NCI-H1105 treated with DMSO at 0.1 percent for 48 hours (cell line): ENCODE data around the gene DIP2C.

Source experiments
- DNase-seq: peaks from one replicate; lab custom pipeline; 2025; lab: John Stamatoyannopoulos, UW

The DIP2C gene

GRCh38 chr10:627032-627992 is 62.2 kb downstream of the DIP2C start:
- no peak for DNase-seq

- DNase-seq: no peak
Measured at GRCh38 chr10:625751-626711, 63.4 kb downstream of the DIP2C start.

GRCh38 chr10:625333-625696 is 64.2 kb downstream of the DIP2C start:
- no peak for DNase-seq

- DNase-seq: peak; percentile 49
Measured at GRCh38 chr10:624605-625332, 64.7 kb downstream of the DIP2C start.

- no peak for DNase-seq
Measured at GRCh38 chr10:624312-624604, 65.2 kb downstream of the DIP2C start.

- no peak for DNase-seq
Measured at GRCh38 chr10:623477-624311, 65.8 kb downstream of the DIP2C start.

- no peak for DNase-seq
Measured at GRCh38 chr10:623014-623413, 66.5 kb downstream of the DIP2C start.

GRCh38 chr10:621981-622740 is 67.3 kb downstream of the DIP2C start:
- DNase-seq: no peak

- no peak for DNase-seq
Measured at GRCh38 chr10:621513-621912, 68.0 kb downstream of the DIP2C start.

- DNase-seq: no peak
Measured at GRCh38 chr10:620971-621370, 68.5 kb downstream of the DIP2C start.

- no peak for DNase-seq
Measured at GRCh38 chr10:620417-620816, 69.1 kb downstream of the DIP2C start.

- no peak for DNase-seq
Measured at GRCh38 chr10:619710-620109, 69.8 kb downstream of the DIP2C start.

GRCh38 chr10:618229-618989 is 71.1 kb downstream of the DIP2C start:
- DNase-seq: no peak

GRCh38 chr10:617471-617870 is 72.0 kb downstream of the DIP2C start:
- no peak for DNase-seq

- no peak for DNase-seq
Measured at GRCh38 chr10:615583-616152, 73.8 kb downstream of the DIP2C start.

GRCh38 chr10:614790-615582 is 74.5 kb downstream of the DIP2C start:
- DNase-seq: no peak

GRCh38 chr10:614139-614711 is 75.2 kb downstream of the DIP2C start:
- no peak for DNase-seq
